Endothelial cell of umbilical vein (primary cell): ENCODE results near the gene ATP10B. TPM values are rescaled to one million over a fixed set of nuclear protein-coding genes. Genes with fewer than 3 reads are reported as not detected.

ENCODE experiments used
- BruUV-seq: library from RNA; stranded (reverse); fragments of 400-500 nt; replicated peaks from 2 replicates; lab custom pipeline; 2021; lab: Mats Ljungman, UMichigan
- CTCF ChIA-PET: fragments of 300-600, 350-600 bp; sonication (Branson Sonifier 250); formaldehyde crosslinking; loops from one replicate; lab custom pipeline; 2021; ENCODE audit warnings: antibody characterized with exemption, inconsistent platforms; lab: Charles Lee
- POLR2A ChIA-PET: fragments of 300-600, 350-600 bp; sonication (Branson Sonifier 250); formaldehyde crosslinking; loops from one replicate; lab custom pipeline; 2021; ENCODE audit warnings: antibody characterized with exemption, inconsistent platforms; lab: Charles Lee
- DNase-seq: peaks from one replicate; pipeline ENCODE4 v3.0.0-alpha.2; 2011; ENCODE audit warnings: low read depth, low spot score
- FAIRE-seq: peaks from 2 replicates; lab custom pipeline; 2011; peaks lifted over from hg19 to GRCh38; lab: Jason Lieb, UNC
- H2AFZ ChIP-seq: 2 replicates; pipeline ENCODE4 v1.6.0; 2012; ENCODE audit warnings: low read depth, low read length, control low read depth, inconsistent platforms
- H3K27ac ChIP-seq: 2 replicates; pipeline ENCODE4 v1.5.1; 2011; ENCODE audit warnings: low read depth, mild to moderate bottlenecking, control low read depth, low read length, moderate library complexity; ENCODE audit not compliant: insufficient read depth
- H3K27me3 ChIP-seq, 2 experiments: 2 replicates each; pipeline versions ENCODE4 v1.6.0 to v1.6.1; 2011; ENCODE audit warnings: low read length in 2 of 2, mixed read lengths in 1 of 2; ENCODE audit not compliant: control insufficient read depth in 2 of 2, insufficient read depth in 2 of 2
- H3K36me3 ChIP-seq, 2 experiments: 2 replicates in 1 of 2; 3 replicates in 1 of 2; pipeline ENCODE4 v1.5.1; 2011; ENCODE audit warnings: low read length in 2 of 2, mild to moderate bottlenecking in 1 of 2, moderate library complexity in 1 of 2; ENCODE audit not compliant: control insufficient read depth in 2 of 2, insufficient read depth in 2 of 2; ENCODE audit errors: extremely low read depth in 1 of 2
- H3K4me1 ChIP-seq: 3 replicates; pipeline ENCODE4 v1.5.1; 2011; ENCODE audit warnings: mild to moderate bottlenecking, low read length; ENCODE audit not compliant: control insufficient read depth, insufficient read depth; ENCODE audit errors: extremely low read depth
- H3K4me2 ChIP-seq: 2 replicates; pipeline ENCODE4 v1.6.1; 2011; ENCODE audit warnings: low read length, control low read depth, mixed read lengths; ENCODE audit not compliant: insufficient read depth
- H3K4me3 ChIP-seq, 3 experiments: fragments of 200-600 bp in 1 of 3; sonication (generic), shearing (Covaris generic) in 1 of 3; replicated peaks in 1 of 3; 2 replicates each; pipeline ENCODE4 v1.5.1; 2011 to 2016; ENCODE audit warnings: control low read depth in 3 of 3, low read length in 3 of 3, mild to moderate bottlenecking in 2 of 3, inconsistent platforms in 1 of 3, low read depth in 1 of 3, moderate library complexity in 1 of 3; ENCODE audit not compliant: insufficient read depth in 1 of 3
- H3K79me2 ChIP-seq: 2 replicates; pipeline ENCODE4 v1.6.0; 2012; ENCODE audit warnings: low read length, inconsistent platforms; ENCODE audit not compliant: control insufficient read depth, insufficient read depth
- H3K9ac ChIP-seq: replicated peaks from 2 replicates; pipeline ENCODE3; 2011; ENCODE audit warnings: low read length, control low read depth; ENCODE audit not compliant: insufficient read depth; ENCODE audit errors: extremely low read depth
- H3K9me1 ChIP-seq: replicated peaks from 3 replicates; pipeline ENCODE4 v1.6.0; 2011; ENCODE audit warnings: mild to moderate bottlenecking, low read length; ENCODE audit not compliant: control insufficient read depth, insufficient read depth; ENCODE audit errors: extremely low read depth
- H3K9me3 ChIP-seq: replicated peaks from 2 replicates; pipeline ENCODE4 v1.5.1; 2012; ENCODE audit warnings: low read length, inconsistent platforms; ENCODE audit not compliant: control insufficient read depth, insufficient read depth
- H4K20me1 ChIP-seq: replicated peaks from 2 replicates; pipeline ENCODE3; 2011; ENCODE audit warnings: mild to moderate bottlenecking, low read length; ENCODE audit not compliant: control insufficient read depth, insufficient read depth; ENCODE audit errors: extremely low read depth
- EZH2 ChIP-seq: IDR thresholded peaks from 2 replicates; pipeline ENCODE4 v1.6.1; 2012; ENCODE audit warnings: borderline replicate concordance, low read depth, mild to moderate bottlenecking, moderate library complexity, low read length, inconsistent platforms; ENCODE audit not compliant: severe bottlenecking
- FOS ChIP-seq: IDR thresholded peaks from 2 replicates; pipeline ENCODE4 v1.6.1; 2011; ENCODE audit warnings: mild to moderate bottlenecking, low read length, moderate library complexity, borderline replicate concordance; ENCODE audit not compliant: insufficient read depth
- GATA2 ChIP-seq: IDR thresholded peaks from 2 replicates; pipeline ENCODE4 v1.7.0; 2011; ENCODE audit warnings: low read depth, mild to moderate bottlenecking, moderate library complexity, mixed read lengths, low read length; ENCODE audit not compliant: insufficient read length, insufficient read depth
- JUN ChIP-seq: IDR thresholded peaks from 2 replicates; pipeline ENCODE4 v1.6.1; 2011; ENCODE audit warnings: borderline replicate concordance, low read depth; ENCODE audit not compliant: insufficient read length, insufficient read depth
- MYC ChIP-seq: IDR thresholded peaks from one replicate; pipeline ENCODE4 v1.6.1; 2011; ENCODE audit warnings: mild to moderate bottlenecking, low read depth, low read length
- POLR2A ChIP-seq: IDR thresholded peaks from 2 replicates; pipeline ENCODE4 v1.6.1; 2012; ENCODE audit warnings: low read depth, mild to moderate bottlenecking, control low read depth, low read length
- POLR2AphosphoS5 ChIP-seq: IDR thresholded peaks from 2 replicates; pipeline ENCODE4 v1.6.1; 2012; ENCODE audit warnings: low read depth, mild to moderate bottlenecking, control low read depth, low read length, moderate library complexity; ENCODE audit not compliant: insufficient read depth
- dilution Hi-C: fragments of 300-500 bp; cut with MboI; formaldehyde crosslinking; loops from one replicate; pipeline ENCODE4 v1.15.0; 2019; ENCODE audit warnings: low sequenced_read_pairs; ENCODE audit not compliant: extremely low pct_ligation_motif_present
- intact Hi-C: fragments of 100-400 bp; cut with micrococcal nuclease; formaldehyde crosslinking; loops from one replicate; pipeline ENCODE4 v1.10.0; 2022
- polyA plus RNA-seq, 4 experiments: library from polyadenylated mRNA; depleted of rRNA in 3 of 4; stranded (reverse) in 3 of 4; unstranded in 1 of 4; fragments of >200 nt; gene quantifications; 2 replicates each; pipeline versions ENCODE4 v1.2.1 to v1.2.3, GENCODE V29; 2011 to 2012; ENCODE audit warnings: missing spikeins in 1 of 4
- total RNA-seq: library from RNA; stranded (reverse); gene quantifications from 2 replicates; pipeline ENCODE4 v1.2.3, GENCODE V29; 2021
- TF ChIP-seq, protein P1 (sequence below), 2 donors: IDR thresholded peaks; 1 replicate in 1 of 2; 2 replicates in 1 of 2; pipeline ENCODE4 v1.5.1; 2011; ENCODE audit warnings: low read length in 2 of 2, mild to moderate bottlenecking in 2 of 2, moderate library complexity in 2 of 2, control low read depth in 1 of 2, inconsistent platforms in 1 of 2, low read depth in 1 of 2; ENCODE audit not compliant: insufficient read depth in 1 of 2; ENCODE audit errors: extremely low read depth in 1 of 2
- TF ChIP-seq, protein P2 (sequence below): IDR thresholded peaks from 2 replicates; pipeline ENCODE4 v1.6.1; 2011; ENCODE audit not compliant: insufficient read depth, insufficient read length

ATP10B gene
- total and polyA plus RNA-seq, 2 donors (not counting 3 experiments of a cell fraction or from before 2014, with no cell fraction given): not detected

DNA sequence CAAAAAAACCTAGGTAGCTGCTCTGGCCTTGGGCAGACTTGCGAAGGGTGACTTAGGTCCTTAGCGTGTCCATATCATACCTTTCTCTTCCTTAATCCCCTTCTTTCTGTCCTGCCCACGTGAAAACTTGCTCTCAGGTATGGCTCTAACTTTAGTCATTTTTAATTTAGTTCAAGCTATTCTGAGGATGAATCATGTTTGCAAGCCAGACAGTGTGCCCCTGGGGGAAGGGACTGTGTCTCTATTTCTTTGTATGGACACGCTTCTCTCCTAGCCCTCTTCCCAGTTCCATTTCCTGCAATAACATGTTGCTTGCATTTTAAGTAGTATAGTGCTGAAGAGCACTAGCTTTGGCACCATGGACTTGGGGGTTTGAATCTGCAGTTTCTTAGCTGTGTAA is 309.7 kb downstream of the ATP10B start:
- TF ChIP-seq, protein P1, sequence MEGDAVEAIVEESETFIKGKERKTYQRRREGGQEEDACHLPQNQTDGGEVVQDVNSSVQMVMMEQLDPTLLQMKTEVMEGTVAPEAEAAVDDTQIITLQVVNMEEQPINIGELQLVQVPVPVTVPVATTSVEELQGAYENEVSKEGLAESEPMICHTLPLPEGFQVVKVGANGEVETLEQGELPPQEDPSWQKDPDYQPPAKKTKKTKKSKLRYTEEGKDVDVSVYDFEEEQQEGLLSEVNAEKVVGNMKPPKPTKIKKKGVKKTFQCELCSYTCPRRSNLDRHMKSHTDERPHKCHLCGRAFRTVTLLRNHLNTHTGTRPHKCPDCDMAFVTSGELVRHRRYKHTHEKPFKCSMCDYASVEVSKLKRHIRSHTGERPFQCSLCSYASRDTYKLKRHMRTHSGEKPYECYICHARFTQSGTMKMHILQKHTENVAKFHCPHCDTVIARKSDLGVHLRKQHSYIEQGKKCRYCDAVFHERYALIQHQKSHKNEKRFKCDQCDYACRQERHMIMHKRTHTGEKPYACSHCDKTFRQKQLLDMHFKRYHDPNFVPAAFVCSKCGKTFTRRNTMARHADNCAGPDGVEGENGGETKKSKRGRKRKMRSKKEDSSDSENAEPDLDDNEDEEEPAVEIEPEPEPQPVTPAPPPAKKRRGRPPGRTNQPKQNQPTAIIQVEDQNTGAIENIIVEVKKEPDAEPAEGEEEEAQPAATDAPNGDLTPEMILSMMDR (IDR thresholded peaks at IDR 0.05; ENCODE audit: extremely low read depth in 1 of 2, insufficient read depth in 1 of 2, low read depth in 1 of 2, low read length in 2 of 2): no peak
- TF ChIP-seq POLR2A: no peak
- TF ChIP-seq GATA2: no peak
- no peak for TF ChIP-seq MYC
- TF ChIP-seq FOS: no peak
- no peak for TF ChIP-seq EZH2
- TF ChIP-seq POLR2AphosphoS5: no peak
- no peak for TF ChIP-seq JUN
- TF ChIP-seq, protein P2, sequence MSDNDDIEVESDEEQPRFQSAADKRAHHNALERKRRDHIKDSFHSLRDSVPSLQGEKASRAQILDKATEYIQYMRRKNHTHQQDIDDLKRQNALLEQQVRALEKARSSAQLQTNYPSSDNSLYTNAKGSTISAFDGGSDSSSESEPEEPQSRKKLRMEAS: no peak
- BruUV-seq: no TSS peak
- no peak overlapping the region for H3K4me2 ChIP-seq
- H3K27ac ChIP-seq: no peak overlapping the region
- no peak overlapping the region for H3K9ac ChIP-seq
- ChIA-PET CTCF (no interaction called here), POLR2A (no interaction called here)
- DNase-seq (no peak), FAIRE-seq (no peak)
- H2AFZ ChIP-seq: no peak overlapping the region
- H3K9me3 ChIP-seq: no peaks in the 10 kb centered on the region
- H3K79me2 ChIP-seq: no peaks in the 10 kb centered on the region
- no peaks in the 10 kb centered on the region for H3K9me1 ChIP-seq
- intact Hi-C loops (no loop called here), dilution Hi-C loops (no loop called here)
- H3K4me1 ChIP-seq: no peaks in the 10 kb centered on the region
- no peaks in the 10 kb centered on the region for H3K27me3 ChIP-seq
- H3K36me3 ChIP-seq: no peaks in the 10 kb centered on the region
- H3K4me3 ChIP-seq: no peak overlapping the region
- no peaks in the 10 kb centered on the region for H4K20me1 ChIP-seq
